ENCODE measurements around the gene IL1F10. TPM values are rescaled to one million over a fixed set of nuclear protein-coding genes. Genes with fewer than 3 reads are reported as not detected.
"Not testable (repeated sequence)": the region's sequence is repeated elsewhere in the genome, so short reads cannot be mapped to it uniquely, and the experiment has no call there.

IL1F10 gene
- polyA plus RNA-seq, 4 donors: 0.25 TPM; not detected in 3

GRCh38 chr2:113089916-113090315, 22.1 kb downstream of the IL1F10 start:
- peaks cover 0 to 4% (median 0%) of the 10 kb centered on the region in 3 donors for H3K27me3 ChIP-seq (ENCODE audit: control insufficient read depth in 3 of 3, insufficient read depth in 3 of 3, low read length in 3 of 3)
- FAIRE-seq (no peak), DNase-seq (no peak)
- no peak overlapping the region for H3K27ac ChIP-seq (ENCODE audit: low read depth in 1 of 3, low read length in 2 of 3)
- H3K9me3 ChIP-seq (ENCODE audit: control insufficient read depth in 2 of 2, insufficient read depth in 1 of 2, low read depth in 1 of 2, low read length in 1 of 2): peaks cover 0 to 5% of the 10 kb centered on the region in 2 donors
- H3K36me3 ChIP-seq (ENCODE audit: control insufficient read depth in 3 of 3, insufficient read depth in 2 of 3, low read depth in 1 of 3, low read length in 3 of 3): no peaks in the 10 kb centered on the region
- no peaks in the 10 kb centered on the region for H3K4me1 ChIP-seq (ENCODE audit: control insufficient read depth in 3 of 3, insufficient read depth in 2 of 3, low read depth in 1 of 3, low read length in 2 of 3)
- H3K4me3 ChIP-seq (ENCODE audit: low read depth in 1 of 3, low read length in 3 of 3): no peak overlapping the region

GRCh38 chr2:113091231-113091896, 23.6 kb downstream of the IL1F10 start:
- Histone ChIP-seq H3K27me3 (ENCODE audit: control insufficient read depth in 3 of 3, insufficient read depth in 3 of 3, low read length in 3 of 3) (peaks cover 0 to 4% (median 0%) of the 10 kb centered on the region in 3 donors), H3K27ac (ENCODE audit: low read depth in 1 of 3, low read length in 2 of 3) (no peak overlapping the region), H3K36me3 (ENCODE audit: control insufficient read depth in 3 of 3, insufficient read depth in 2 of 3, low read depth in 1 of 3, low read length in 3 of 3) (no peaks in the 10 kb centered on the region), H3K4me3 (ENCODE audit: low read depth in 1 of 3, low read length in 3 of 3) (no peak overlapping the region), H3K9me3 (ENCODE audit: control insufficient read depth in 2 of 2, insufficient read depth in 1 of 2, low read depth in 1 of 2, low read length in 1 of 2) (peaks cover 0 to 5% of the 10 kb centered on the region in 2 donors), H3K4me1 (ENCODE audit: control insufficient read depth in 3 of 3, insufficient read depth in 2 of 3, low read depth in 1 of 3, low read length in 2 of 3) (no peaks in the 10 kb centered on the region)
- WGBS, 3 donors: 73 to 95% (median 75%) methylated on average over 4 of the region's 4 CpGs
- no peak for DNase-seq
- no peak for FAIRE-seq

GRCh38 chr2:113092864-113093612, 25.3 kb downstream of the IL1F10 start:
- Histone ChIP-seq H3K4me3 (ENCODE audit: low read depth in 1 of 3, low read length in 3 of 3) (no peak overlapping the region), H3K9me3 (ENCODE audit: control insufficient read depth in 2 of 2, insufficient read depth in 1 of 2, low read depth in 1 of 2, low read length in 1 of 2) (no peaks in the 10 kb centered on the region), H3K27ac (ENCODE audit: low read depth in 1 of 3, low read length in 2 of 3) (no peak overlapping the region), H3K4me1 (ENCODE audit: control insufficient read depth in 3 of 3, insufficient read depth in 2 of 3, low read depth in 1 of 3, low read length in 2 of 3) (no peaks in the 10 kb centered on the region), H3K36me3 (ENCODE audit: control insufficient read depth in 3 of 3, insufficient read depth in 2 of 3, low read depth in 1 of 3, low read length in 3 of 3) (no peaks in the 10 kb centered on the region), H3K27me3 (ENCODE audit: control insufficient read depth in 3 of 3, insufficient read depth in 3 of 3, low read length in 3 of 3) (peaks cover 0 to 2% (median 0%) of the 10 kb centered on the region in 3 donors)
- DNase-seq (no peak), FAIRE-seq (no peak)
- 74 to 89% (median 79%) methylated on average over 5 of the region's 5 CpGs for WGBS, 3 donors

- no peak overlapping the region for H3K27ac ChIP-seq (ENCODE audit: low read depth in 1 of 3, low read length in 2 of 3)
- H3K4me1 ChIP-seq (ENCODE audit: control insufficient read depth in 3 of 3, insufficient read depth in 2 of 3, low read depth in 1 of 3, low read length in 2 of 3): no peaks in the 10 kb centered on the region
- peaks cover 0 to 5% of the 10 kb centered on the region in 2 donors for H3K9me3 ChIP-seq (ENCODE audit: control insufficient read depth in 2 of 2, insufficient read depth in 1 of 2, low read depth in 1 of 2, low read length in 1 of 2)
- no peaks in the 10 kb centered on the region for H3K36me3 ChIP-seq (ENCODE audit: control insufficient read depth in 3 of 3, insufficient read depth in 2 of 3, low read depth in 1 of 3, low read length in 3 of 3)
- no peak for FAIRE-seq
- H3K4me3 ChIP-seq (ENCODE audit: low read depth in 1 of 3, low read length in 3 of 3): no peak overlapping the region
- DNase-seq: no peak
- H3K27me3 ChIP-seq (ENCODE audit: control insufficient read depth in 3 of 3, insufficient read depth in 3 of 3, low read length in 3 of 3): peaks cover 0 to 2% (median 0%) of the 10 kb centered on the region in 3 donors
- 47 to 55% (median 55%) methylated on average over 2 of the region's 2 CpGs for WGBS, 3 donors
Measured at GRCh38 chr2:113093613-113093977, 25.8 kb downstream of the IL1F10 start.

GRCh38 chr2:113096306-113096705, 28.5 kb downstream of the IL1F10 start:
- 90 to 95% (median 95%) methylated on average over 11 to 14 of the region's 14 CpGs for WGBS, 3 donors
- H3K9me3 ChIP-seq (ENCODE audit: control insufficient read depth in 2 of 2, insufficient read depth in 1 of 2, low read depth in 1 of 2, low read length in 1 of 2): peaks cover 0 to 11% of the 10 kb centered on the region in 2 donors
- H3K27me3 ChIP-seq (ENCODE audit: control insufficient read depth in 3 of 3, insufficient read depth in 3 of 3, low read length in 3 of 3); FAIRE-seq; H3K4me3 ChIP-seq (ENCODE audit: low read depth in 1 of 3, low read length in 3 of 3); H3K4me1 ChIP-seq (ENCODE audit: control insufficient read depth in 3 of 3, insufficient read depth in 2 of 3, low read depth in 1 of 3, low read length in 2 of 3); H3K36me3 ChIP-seq (ENCODE audit: control insufficient read depth in 3 of 3, insufficient read depth in 2 of 3, low read depth in 1 of 3, low read length in 3 of 3); H3K27ac ChIP-seq (ENCODE audit: low read depth in 1 of 3, low read length in 2 of 3); DNase-seq: not testable (repeated sequence)

- DNase-seq; H3K27me3 ChIP-seq (ENCODE audit: control insufficient read depth in 3 of 3, insufficient read depth in 3 of 3, low read length in 3 of 3); FAIRE-seq; H3K4me1 ChIP-seq (ENCODE audit: control insufficient read depth in 3 of 3, insufficient read depth in 2 of 3, low read depth in 1 of 3, low read length in 2 of 3); H3K4me3 ChIP-seq (ENCODE audit: low read depth in 1 of 3, low read length in 3 of 3); H3K36me3 ChIP-seq (ENCODE audit: control insufficient read depth in 3 of 3, insufficient read depth in 2 of 3, low read depth in 1 of 3, low read length in 3 of 3); H3K27ac ChIP-seq (ENCODE audit: low read depth in 1 of 3, low read length in 2 of 3): not testable (repeated sequence)
- 55 to 96% (median 87%) methylated on average over 2 of the region's 2 CpGs for WGBS, 3 donors
- peaks cover 0 to 13% of the 10 kb centered on the region in 2 donors for H3K9me3 ChIP-seq (ENCODE audit: control insufficient read depth in 2 of 2, insufficient read depth in 1 of 2, low read depth in 1 of 2, low read length in 1 of 2)
Measured at GRCh38 chr2:113096842-113097618, 29.3 kb downstream of the IL1F10 start.

GRCh38 chr2:113098041-113098440, 30.3 kb downstream of the IL1F10 start:
- no peak for FAIRE-seq
- H3K27ac ChIP-seq (ENCODE audit: low read depth in 1 of 3, low read length in 2 of 3): peak overlapping the region in 1 of 3 donors; percentile 64
- WGBS, 3 donors: 49 to 65% (median 56%) methylated on average over 4 of the region's 4 CpGs

GRCh38 chr2:113098532-113098931, 30.8 kb downstream of the IL1F10 start:
- peak overlapping the region in 1 of 3 donors; percentile 64 for H3K27ac ChIP-seq (ENCODE audit: low read depth in 1 of 3, low read length in 2 of 3)
- H3K36me3 ChIP-seq (ENCODE audit: control insufficient read depth in 3 of 3, insufficient read depth in 2 of 3, low read depth in 1 of 3, low read length in 3 of 3): no peaks in the 10 kb centered on the region
- H3K4me1 ChIP-seq (ENCODE audit: control insufficient read depth in 3 of 3, insufficient read depth in 2 of 3, low read depth in 1 of 3, low read length in 2 of 3): no peaks in the 10 kb centered on the region
- H3K27me3 ChIP-seq (ENCODE audit: control insufficient read depth in 3 of 3, insufficient read depth in 3 of 3, low read length in 3 of 3): peaks cover 0 to 3% (median 0%) of the 10 kb centered on the region in 3 donors
- H3K4me3 ChIP-seq (ENCODE audit: low read depth in 1 of 3, low read length in 3 of 3): no peak overlapping the region
- FAIRE-seq: no peak
- DNase-seq: no peak
- peaks cover 0 to 17% of the 10 kb centered on the region in 2 donors for H3K9me3 ChIP-seq (ENCODE audit: control insufficient read depth in 2 of 2, insufficient read depth in 1 of 2, low read depth in 1 of 2, low read length in 1 of 2)
- WGBS, 3 donors: 89 to 92% (median 91%) methylated on average over 6 of the region's 6 CpGs

More at GRCh38 chr2:113098041-113098440, 30.3 kb downstream of the IL1F10 start:
- Histone ChIP-seq H3K9me3 (ENCODE audit: control insufficient read depth in 2 of 2, insufficient read depth in 1 of 2, low read depth in 1 of 2, low read length in 1 of 2) (peaks cover 0 to 17% of the 10 kb centered on the region in 2 donors), H3K4me3 (ENCODE audit: low read depth in 1 of 3, low read length in 3 of 3) (no peak overlapping the region), H3K4me1 (ENCODE audit: control insufficient read depth in 3 of 3, insufficient read depth in 2 of 3, low read depth in 1 of 3, low read length in 2 of 3) (no peaks in the 10 kb centered on the region), H3K36me3 (ENCODE audit: control insufficient read depth in 3 of 3, insufficient read depth in 2 of 3, low read depth in 1 of 3, low read length in 3 of 3) (no peaks in the 10 kb centered on the region), H3K27me3 (ENCODE audit: control insufficient read depth in 3 of 3, insufficient read depth in 3 of 3, low read length in 3 of 3) (peaks cover 0 to 3% (median 0%) of the 10 kb centered on the region in 3 donors)
- DNase-seq: no peak
